GM10266 (cell line): Measurements from ENCODE around the gene MINDY2.

ENCODE experiments used
- DNase-seq: peaks from one replicate; pipeline ENCODE4 v3.0.0; 2012; ENCODE audit errors: extremely low spot score
- TF ChIP-seq, protein P1 (sequence below): IDR thresholded peaks from 2 replicates; pipeline ENCODE4 v1.5.1; 2012; ENCODE audit warnings: mild to moderate bottlenecking, low read depth; ENCODE audit not compliant: control insufficient read depth, insufficient read depth; ENCODE audit errors: missing control alignments

The MINDY2 gene

DNA sequence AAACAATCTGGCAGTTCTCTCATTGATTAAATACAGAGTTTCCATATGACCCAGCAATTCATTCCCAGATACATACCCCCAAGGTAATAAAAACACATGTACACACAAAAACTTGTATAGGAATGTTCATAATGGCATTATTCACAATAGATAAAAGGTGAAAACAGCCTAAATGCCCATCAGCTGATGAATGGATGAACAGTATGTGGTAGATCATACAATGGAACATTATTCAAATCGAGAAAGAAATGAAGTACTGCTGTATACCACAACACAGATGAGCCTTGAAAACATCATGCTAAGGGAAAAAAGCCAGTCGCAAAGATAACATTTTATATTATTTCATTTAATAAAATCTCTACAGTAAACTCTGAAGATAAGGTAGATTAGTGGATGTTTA, 91.2 kb downstream of the MINDY2 start:
- no peak for DNase-seq
- TF ChIP-seq, protein P1, sequence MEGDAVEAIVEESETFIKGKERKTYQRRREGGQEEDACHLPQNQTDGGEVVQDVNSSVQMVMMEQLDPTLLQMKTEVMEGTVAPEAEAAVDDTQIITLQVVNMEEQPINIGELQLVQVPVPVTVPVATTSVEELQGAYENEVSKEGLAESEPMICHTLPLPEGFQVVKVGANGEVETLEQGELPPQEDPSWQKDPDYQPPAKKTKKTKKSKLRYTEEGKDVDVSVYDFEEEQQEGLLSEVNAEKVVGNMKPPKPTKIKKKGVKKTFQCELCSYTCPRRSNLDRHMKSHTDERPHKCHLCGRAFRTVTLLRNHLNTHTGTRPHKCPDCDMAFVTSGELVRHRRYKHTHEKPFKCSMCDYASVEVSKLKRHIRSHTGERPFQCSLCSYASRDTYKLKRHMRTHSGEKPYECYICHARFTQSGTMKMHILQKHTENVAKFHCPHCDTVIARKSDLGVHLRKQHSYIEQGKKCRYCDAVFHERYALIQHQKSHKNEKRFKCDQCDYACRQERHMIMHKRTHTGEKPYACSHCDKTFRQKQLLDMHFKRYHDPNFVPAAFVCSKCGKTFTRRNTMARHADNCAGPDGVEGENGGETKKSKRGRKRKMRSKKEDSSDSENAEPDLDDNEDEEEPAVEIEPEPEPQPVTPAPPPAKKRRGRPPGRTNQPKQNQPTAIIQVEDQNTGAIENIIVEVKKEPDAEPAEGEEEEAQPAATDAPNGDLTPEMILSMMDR: no peak

DNA sequence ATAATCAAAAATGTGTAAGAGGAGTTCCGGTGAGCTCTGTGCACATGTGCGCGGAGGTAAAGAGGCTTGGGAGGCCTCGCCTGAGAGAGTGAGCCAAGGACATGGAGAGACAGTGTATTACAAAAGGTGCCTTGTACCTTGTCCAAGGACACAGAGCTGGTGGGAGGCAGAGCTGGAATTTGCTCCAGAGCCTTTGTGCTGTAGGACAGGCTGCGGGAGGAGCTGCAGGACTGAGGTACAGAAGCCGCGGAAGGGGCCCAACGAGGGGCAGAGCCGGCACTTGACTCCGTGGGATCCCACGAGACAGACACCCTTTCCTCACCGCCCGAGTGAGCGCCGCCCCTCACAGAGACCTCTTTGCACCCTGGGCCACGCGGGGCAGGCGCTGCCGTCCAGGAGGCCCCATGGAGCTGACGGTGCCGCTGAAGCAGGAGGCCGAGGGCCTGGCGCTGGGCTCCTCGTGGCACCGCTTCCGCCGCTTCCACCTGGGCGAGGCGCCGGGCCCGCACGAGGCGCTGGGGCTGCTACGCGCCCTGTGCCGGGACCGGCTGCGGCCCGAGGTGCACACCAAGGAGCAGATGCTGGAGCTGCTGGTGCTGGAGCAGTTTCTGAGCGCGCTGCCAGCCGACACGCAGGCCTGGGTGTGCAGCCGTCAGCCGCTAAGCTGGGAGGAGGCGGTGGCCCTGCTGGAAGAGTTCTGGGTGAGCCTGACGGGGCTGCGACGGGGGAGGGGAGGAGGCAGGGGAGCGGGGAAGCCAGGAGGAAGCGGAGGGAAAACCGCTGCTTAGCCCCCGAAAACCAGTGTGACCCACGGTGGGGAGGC, 93.7 kb downstream of the MINDY2 start:
- TF ChIP-seq, protein P1: no peak
- DNase-seq: no peak

DNA sequence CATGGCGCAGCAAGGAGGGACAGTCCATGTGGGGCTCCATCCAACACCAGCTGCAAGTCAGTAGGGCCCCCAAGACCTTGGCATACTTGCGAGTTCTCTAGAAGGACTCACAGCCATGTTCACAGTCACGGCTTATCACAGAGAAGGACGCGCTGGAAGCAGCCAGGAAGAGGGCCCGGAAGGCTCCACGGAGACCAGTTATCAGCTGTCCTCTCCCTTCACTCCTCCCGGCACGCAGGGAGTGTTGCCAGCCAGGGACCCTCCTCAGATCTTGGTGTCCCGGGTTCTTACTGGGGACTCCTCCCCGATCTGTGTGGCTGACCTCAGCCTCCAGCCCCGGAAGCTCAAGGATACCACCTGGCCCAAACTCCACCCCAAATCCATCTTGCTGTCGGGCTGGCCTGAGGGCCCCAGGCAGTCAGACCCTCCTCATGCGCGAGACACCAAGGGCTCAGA, 94.4 kb downstream of the MINDY2 start:
- DNase-seq: no peak

DNA sequence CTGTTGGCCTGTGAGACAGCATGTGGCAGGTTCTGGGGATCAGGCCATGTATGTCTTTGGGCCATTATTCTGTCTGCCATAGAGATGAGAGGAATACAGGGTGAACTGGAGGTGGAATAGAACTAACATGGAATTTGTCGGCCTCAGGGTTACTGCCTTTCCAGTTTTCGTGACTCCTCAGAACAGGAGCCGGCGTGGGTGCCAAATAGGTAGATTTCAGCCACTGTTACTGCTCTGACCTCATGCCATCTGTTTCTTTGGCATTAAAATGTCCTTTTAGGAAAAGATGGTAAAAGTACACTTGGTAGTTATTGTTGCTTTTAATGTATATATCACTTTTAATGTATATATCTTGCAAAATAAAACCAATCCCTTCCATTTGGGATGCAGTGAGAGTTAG, 96.8 kb downstream of the MINDY2 start:
- DNase-seq: no peak
- TF ChIP-seq, protein P1: no peak

More for the DNA sequence above, 94.4 kb downstream of the MINDY2 start:
- TF ChIP-seq, protein P1: no peak

DNA sequence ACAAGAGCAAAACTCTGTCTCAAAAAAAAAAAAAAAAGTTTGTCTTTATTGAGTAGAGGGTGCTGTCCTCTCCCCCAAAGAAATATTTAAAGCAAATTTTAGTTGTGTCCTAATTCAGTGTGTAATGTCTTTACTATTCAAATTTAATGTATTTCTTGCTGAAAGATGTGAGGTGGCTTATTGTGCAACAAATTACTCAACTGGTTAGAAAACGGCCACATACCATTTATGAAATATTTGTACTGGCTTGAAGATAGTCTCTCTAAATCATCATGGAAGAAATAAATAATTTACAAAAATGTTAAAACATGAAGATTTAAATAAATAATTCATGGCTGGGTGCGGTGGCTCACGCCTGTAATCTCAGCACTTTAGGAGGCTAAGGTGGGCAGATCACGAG, 99.3 kb downstream of the MINDY2 start:
- TF ChIP-seq, protein P1: no peak
- DNase-seq: no peak

DNA sequence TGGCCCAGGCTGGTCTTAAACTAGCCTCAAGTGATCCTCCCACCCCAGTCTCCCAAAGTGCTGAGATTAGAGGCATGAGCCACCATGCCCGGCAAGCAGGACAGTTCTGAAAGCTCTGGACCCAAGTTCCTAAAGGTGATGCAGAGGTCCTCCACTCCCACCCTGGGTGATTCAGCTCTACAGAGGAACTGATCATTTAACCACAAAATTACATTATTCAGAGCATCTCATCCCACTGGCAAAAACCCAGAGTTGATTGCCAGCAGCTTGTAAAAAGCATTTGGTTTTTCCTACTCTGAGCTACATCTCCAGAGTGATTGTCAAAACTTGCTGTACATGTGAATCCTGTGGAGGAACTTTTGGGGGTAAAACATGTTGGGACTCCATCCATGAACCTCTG, 102.2 kb downstream of the MINDY2 start:
- DNase-seq: no peak
- TF ChIP-seq, protein P1: no peak

DNA sequence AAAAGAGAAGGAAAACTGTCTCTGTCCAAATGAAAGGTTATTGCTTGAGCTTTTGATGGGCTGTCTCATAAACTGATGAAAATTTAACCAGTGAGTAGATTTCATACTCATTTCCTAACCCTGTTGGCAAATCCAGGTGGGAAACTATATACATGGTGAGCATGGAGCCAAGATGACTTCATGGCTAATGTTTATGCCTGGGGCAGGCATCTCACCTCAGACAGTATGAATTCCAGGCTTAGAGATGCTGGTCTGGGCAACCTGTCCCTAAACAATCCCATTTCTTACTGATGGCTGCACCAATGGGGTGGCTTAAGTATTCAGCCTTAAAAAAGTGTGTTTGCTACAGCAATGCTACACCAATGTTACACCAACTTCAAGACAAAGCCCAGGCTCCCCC, 104.2 kb downstream of the MINDY2 start:
- DNase-seq: no peak
- TF ChIP-seq, protein P1: no peak
